RPMI7951 (cell line): ENCODE measurements around the gene MCOLN2. TPM values are rescaled to one million over a fixed set of nuclear protein-coding genes. Genes with fewer than 3 reads are reported as not detected.
"Not testable (repeated sequence)": the region's sequence is repeated elsewhere in the genome, so short reads cannot be mapped to it uniquely, and the experiment has no call there.

Source experiments
- DNase-seq: peaks from one replicate; pipeline ENCODE4 v3.0.0-alpha.2; 2012; ENCODE audit warnings: low read depth
- total RNA-seq: library from RNA; depleted of rRNA; stranded (reverse); fragments of >200 nt; shearing (Covaris generic); gene quantifications from 2 replicates; pipeline ENCODE4 v1.2.3, GENCODE V29; 2014; rRNA removed

The MCOLN2 gene
- total RNA-seq = 2.3 and 2.5 TPM in 2 replicates

DNA sequence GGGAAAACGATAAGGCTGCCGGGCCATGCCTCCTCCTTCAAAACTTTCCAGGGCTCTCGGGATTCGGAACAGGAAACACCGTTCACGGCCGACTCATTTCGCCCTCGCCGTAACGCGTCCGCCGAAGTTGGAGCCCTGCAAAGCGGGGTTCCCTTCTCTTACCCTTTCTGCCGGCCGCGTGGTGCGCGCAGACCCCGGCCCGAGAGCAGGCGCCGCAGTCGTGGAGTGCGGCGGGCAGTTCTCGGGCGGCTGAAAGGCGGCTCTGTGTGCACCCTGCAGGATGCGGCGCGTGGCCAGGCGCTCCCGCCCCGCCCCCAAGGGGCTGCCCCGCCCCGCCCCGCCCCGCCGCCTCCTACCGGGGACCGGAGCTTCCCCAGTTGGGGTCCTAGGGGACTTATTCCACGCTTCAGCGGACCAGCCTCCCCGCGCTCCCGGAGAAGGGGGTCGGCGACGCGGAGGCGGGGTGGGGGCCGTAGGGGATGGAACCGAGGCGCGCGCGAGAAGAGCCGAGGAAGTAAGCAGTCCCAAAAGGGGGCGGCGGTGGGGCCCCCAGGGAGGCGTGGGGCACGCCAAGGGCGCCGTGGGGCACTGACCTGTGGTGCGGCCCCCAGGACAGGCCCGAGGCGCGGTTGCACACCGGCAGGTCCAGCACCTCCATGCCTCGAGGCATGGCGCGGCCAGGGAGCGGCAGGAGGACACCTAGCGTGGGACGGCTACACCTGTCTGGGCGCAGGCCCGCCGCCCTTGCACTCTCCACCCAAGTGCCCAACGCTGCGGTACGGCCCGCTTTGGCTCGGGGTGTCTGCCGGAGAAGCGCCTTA, at the start of gene MCOLN2:
Gene MCOLN2, minus strand, starts transcription at position 268 of the 821 bp plus-strand sequence. Its CDS starts 241 bp downstream, at position 27.
- DNase-seq = peak; percentile 51

DNA sequence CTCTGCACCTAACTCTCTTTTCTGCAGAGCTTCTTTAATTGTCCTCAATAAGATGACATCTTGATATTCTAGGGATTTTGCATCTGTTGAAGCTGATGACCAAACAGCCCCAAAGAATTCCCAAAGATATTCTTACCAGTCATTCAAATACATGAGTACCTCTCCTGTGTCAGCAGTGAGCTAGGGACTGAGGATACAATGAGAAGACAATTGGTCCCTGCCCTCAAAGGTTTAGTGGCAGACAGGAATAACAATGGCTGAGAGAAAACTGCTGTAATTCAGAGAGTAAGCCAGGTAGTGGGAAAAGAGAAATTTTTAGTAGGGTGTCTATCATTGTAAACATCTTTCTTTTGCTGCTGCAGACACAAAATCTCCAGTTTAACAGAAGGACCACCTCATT, 45.5 kb upstream of the MCOLN2 start:
- no peak for DNase-seq

DNA sequence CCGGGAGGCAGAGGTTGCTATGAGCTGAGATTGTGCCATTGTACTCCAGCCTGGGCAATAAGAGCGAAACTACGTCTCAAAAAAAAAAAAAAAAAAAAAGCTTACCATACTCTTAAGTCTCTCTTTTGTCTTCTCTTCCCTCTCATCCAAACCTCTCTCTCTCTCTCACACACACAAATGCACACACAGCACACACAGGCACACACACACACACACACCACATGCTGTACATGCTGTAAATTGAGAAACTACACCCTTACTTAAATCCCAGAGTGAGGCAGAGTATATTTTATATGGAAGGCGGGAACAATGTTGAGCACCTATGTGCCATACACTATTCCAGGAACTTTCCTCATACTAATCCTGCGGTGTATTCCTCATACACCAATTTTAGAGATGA, 44.9 kb upstream of the MCOLN2 start:
- DNase-seq = no peak

- DNase-seq = no peak
Measured at GRCh38 chr1:85033221-85033620, 36.3 kb upstream of the MCOLN2 start.

DNA sequence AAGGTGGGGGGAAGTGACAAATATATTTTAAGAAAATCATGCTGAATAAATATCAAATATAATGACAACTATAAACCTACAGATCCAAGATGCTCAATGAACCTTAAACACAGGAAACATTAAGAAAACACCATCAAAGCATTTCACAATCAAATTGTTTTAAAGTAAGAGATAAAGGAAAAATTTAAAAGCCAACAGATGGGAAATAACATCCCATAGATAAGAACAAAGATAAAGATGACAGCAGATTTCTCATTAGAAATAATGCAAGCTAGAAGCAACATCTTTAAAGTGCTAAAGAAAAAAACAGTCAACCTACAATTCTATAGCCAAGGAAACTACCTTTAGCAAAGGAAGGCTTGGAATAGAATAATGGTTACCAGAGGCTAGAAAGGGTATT, 33.6 kb upstream of the MCOLN2 start:
- DNase-seq = no peak

DNA sequence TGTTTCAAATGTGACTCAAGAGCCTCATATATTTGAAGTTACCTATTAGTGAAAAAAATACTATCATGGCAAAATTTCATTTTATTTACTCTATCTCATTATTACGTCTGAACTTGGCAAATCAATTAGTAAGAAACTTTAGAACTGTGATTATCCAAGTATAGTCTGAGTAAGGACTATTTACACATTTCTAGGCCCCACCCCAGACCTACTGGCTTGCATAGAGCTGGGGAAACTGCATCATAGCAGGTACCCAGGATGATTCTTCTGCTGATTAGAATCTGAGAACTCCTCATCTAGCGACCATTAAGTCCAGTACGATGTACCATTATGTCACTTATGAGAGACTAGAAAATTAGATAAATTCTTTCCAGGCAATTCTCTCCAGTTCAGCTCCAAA, 31.2 kb upstream of the MCOLN2 start:
- no peak for DNase-seq

DNA sequence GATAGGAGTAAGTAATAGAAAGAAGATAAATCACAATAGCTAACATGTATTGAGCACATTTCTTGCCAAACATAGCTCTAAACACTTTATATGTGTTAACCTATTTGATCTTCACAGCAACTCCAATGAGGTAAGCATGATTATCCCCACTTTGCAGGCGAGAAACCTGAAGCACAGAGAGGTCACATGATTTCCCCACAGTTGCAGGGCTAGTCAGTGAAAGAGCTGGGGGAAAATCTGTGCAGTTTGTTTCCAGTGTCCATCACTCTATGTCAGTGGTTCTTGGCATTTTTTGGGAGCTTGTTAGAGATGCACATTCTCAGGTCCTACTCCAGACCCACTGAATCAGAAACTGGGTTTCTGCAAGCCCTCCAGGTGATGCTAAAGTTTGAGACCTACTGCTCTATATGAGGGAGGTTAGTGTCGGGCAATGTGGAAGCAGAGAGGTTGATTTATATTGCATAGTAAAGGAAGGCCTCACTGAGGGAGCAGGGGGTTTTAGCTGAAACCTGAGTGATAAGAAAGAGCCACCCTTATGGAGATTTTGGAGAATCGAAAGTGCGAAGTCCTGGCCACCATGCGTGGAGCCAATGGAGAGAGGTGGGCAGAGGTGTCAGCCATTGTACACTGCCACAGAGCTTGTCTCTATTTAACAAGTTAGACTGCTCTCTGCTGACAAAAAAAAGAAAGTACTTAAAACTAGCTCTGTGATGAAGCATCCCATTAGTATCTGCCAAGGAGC, 30.5 kb upstream of the MCOLN2 start:
- DNase-seq = peak; percentile 25

DNA sequence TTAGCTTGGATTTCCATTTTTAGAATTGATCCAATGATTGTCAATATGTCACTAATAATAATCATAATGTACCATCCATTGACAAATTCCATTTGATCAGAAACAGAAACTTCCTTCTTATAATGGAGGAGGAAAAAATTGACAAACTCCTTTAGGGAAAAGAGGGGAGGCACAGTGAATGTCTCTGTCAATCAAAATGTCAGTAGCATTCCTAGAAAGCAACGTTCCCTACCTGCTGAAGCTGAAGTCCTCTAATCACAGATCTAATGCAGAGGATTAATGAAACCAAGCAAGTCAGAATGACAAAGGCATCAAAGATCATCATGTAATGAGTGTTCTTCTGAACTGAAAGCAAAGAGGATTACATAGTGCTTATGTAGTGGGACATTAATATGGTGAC, 29.0 kb upstream of the MCOLN2 start:
- no peak for DNase-seq

- DNase-seq = no peak
Measured at GRCh38 chr1:85024736-85025135, 27.8 kb upstream of the MCOLN2 start.

DNA sequence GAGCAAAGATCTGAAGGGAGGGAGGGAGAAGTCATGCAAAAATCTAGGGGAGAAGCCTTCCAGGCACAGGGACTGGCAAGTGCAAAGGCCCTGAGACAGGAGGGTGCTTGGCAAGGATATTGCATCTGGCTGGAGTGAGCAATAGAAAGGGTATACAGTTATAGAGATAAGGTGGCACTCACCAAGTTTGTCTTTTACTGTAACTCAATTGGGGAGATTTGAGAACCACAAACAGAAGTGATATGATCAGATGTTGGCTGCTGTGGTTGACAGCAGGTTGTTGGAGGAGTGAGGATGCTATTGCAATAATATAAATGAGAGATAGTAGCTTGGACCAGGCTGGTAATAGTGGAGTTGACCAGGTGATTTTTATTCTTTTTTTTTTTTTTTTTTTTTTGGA, 25.8 kb upstream of the MCOLN2 start:
- no peak for DNase-seq

- DNase-seq = peak; percentile 70
Measured at GRCh38 chr1:85019994-85020393, 23.1 kb upstream of the MCOLN2 start.

GRCh38 chr1:85015826-85016225, 18.9 kb upstream of the MCOLN2 start:
- DNase-seq = no peak

DNA sequence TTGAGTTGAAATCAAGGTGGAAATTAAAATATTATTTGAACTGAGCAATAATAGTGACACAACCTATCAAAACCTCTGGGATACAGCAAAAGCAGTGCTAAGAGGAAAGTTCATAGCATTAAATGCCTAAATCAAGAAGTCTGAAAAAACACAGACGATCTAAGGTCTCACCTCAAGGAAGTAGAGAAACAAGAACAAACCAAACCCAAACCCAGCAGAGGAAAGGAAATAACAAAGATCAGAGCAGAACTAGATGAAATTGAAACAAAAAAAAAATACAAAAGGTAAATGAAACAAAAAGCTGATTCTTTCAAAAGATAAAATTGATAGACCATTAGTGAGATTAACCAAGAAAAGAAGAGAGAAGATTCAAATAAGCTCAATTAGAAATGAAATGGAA, 8.7 kb upstream of the MCOLN2 start:
- not testable (repeated sequence) for DNase-seq

DNA sequence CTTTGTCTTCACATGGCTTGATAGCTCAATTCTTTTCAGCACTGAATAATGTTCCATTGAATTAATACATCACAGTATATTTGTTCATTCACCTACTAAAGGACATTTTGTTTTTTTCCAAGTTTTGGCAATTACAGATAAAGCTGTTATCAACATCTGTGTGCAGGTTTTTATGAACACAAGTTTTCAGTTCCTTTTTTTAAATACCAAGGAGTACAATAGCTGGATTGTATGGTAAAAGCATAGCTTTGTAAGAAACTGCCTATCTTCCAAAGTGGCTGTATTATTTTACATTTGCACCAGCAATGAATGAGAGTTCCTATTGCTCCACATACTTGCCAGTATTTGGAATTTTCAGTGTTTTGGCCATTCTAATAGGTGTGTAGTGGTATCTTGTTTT, 4.8 kb upstream of the MCOLN2 start:
- DNase-seq = no peak

- DNase-seq = no peak
Measured at GRCh38 chr1:84998642-84999280, 1.8 kb upstream of the MCOLN2 start.

- DNase-seq = no peak
Measured at GRCh38 chr1:84997667-84998600, 1.0 kb upstream of the MCOLN2 start.

GRCh38 chr1:84995484-84996334, 1.2 kb downstream of the MCOLN2 start:
- DNase-seq = no peak

DNA sequence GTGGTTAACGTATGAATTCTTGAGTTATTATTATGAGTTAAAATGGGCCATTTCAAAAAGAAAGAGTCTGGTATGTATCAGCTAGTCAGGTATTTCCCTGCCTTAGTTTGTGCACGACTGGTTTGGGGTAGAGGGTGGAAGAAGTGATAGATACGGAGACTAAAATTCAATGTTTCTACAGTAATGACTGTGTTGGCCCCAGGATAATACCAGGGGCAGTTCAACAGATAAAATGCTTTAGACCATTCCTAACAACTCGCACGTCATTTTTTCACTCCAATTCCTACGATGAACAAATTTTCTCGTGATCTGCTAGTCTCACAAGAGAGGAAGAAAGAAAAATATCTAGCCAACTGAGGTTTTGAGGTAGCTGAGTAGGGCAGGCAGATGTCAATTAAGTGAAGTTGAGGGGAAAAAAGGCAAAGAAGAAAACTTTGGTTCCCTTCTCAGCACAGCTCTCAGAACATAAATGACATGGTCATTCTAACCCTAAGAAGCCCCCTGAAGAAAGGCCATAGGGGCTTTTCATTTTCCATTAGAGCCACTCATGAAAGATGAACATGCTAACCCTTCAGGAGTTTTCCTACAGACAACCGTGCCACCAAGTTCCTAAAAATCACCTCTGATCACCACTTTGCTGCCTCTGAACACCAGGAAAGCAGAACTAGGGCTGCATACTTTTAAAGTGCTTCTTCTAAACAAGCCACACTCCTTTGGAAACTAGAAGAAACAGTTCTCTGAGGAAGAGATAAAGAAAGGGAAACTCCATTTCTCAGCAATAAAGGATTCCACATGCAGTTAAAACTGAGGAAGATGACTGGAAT, 5.6 kb downstream of the MCOLN2 start:
- DNase-seq = no peak

GRCh38 chr1:84988588-84988987, 8.3 kb downstream of the MCOLN2 start:
- DNase-seq = no peak

DNA sequence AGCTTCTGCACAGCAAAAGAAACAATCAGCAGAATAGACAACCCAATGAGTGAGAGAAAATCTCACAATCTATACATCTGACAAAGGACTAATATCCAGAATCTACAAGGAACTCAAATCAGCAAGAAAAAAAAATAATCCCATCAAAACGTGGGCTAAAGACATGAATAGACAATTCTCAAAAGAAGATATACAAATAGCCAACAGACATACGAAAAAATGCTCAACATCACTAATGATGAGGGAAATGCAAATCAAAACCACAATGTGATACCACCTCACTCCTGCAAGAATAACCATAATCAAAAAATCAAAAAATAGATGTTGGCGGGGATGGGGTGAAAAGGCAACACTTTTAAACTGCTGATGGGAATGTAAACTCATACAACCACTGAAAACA, 10.4 kb downstream of the MCOLN2 start:
- not testable (repeated sequence) for DNase-seq
